ENCODE data around the gene TRAPPC1. TPM values are rescaled to one million over a fixed set of nuclear protein-coding genes. Genes with fewer than 3 reads are reported as not detected.

TRAPPC1 gene
- total RNA-seq, 4 donors from 2014 or later = 24.1 to 39.3 (median 36.8) TPM

DNA sequence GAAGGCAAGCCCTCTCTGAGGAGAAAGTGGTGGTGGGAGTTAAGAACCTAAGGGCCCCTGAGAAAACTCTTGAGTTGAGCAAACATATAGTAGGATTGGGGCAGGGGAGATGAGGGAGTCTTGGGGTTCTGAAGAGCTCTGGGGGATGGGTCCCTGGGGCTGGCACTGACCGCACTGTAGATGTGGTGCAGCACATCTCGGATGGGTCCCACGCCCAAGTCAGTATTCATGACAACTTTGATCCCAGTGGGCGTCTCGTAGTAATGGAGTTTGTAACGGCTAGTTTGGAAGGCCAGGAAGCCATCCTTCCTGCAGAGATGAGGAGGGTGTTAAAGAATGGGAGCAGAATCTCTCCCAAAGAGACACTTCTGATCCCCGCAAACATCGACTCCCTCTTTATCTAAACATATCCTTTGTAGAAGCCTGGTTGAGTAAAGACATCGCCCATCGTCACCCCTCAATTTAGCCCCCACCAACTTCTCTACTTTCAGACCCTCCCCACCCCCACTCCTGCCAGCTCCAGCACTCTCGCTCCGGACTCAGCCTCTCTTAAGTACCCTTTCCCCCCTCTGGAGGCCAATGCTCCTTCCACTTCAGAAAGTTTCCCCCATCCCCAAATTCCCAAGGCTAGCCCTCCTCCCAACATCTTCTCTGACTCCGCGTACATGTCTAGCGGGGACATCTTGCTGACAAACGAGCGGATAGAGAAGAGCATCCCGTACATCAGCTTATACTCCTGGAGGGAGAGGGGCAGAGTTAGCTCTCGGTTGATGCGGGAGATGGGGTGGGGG lies 710 bp downstream of the TRAPPC1 start:
- H3K9me3 ChIP-seq = no peaks in the 10 kb centered on the region
- TF ChIP-seq, protein P1, sequence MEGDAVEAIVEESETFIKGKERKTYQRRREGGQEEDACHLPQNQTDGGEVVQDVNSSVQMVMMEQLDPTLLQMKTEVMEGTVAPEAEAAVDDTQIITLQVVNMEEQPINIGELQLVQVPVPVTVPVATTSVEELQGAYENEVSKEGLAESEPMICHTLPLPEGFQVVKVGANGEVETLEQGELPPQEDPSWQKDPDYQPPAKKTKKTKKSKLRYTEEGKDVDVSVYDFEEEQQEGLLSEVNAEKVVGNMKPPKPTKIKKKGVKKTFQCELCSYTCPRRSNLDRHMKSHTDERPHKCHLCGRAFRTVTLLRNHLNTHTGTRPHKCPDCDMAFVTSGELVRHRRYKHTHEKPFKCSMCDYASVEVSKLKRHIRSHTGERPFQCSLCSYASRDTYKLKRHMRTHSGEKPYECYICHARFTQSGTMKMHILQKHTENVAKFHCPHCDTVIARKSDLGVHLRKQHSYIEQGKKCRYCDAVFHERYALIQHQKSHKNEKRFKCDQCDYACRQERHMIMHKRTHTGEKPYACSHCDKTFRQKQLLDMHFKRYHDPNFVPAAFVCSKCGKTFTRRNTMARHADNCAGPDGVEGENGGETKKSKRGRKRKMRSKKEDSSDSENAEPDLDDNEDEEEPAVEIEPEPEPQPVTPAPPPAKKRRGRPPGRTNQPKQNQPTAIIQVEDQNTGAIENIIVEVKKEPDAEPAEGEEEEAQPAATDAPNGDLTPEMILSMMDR (IDR thresholded peaks at IDR 0.05) = no peak
- TF ChIP-seq POLR2A (IDR thresholded peaks at IDR 0.05) (no peak), EP300 (IDR thresholded peaks at IDR 0.05) (no peak)
- DNase-seq (ENCODE audit: low spot score in 2 of 2) = no peak
- H3K27ac ChIP-seq = peak overlapping the region; percentile 53 to 94 (median 78)
- no peaks in the 10 kb centered on the region for H3K27me3 ChIP-seq
- 37 to 40% methylated on average over 20 of the region's 20 CpGs for WGBS, 2 donors
- H3K4me3 ChIP-seq = peak overlapping the region; percentile 79 to 97 (median 85)
- H3K4me1 ChIP-seq = peaks cover 0 to 52% (median 21%) of the 10 kb centered on the region in 4 donors
- H3K36me3 ChIP-seq = peaks cover 0 to 43% (median 0%) of the 10 kb centered on the region in 3 donors

DNA sequence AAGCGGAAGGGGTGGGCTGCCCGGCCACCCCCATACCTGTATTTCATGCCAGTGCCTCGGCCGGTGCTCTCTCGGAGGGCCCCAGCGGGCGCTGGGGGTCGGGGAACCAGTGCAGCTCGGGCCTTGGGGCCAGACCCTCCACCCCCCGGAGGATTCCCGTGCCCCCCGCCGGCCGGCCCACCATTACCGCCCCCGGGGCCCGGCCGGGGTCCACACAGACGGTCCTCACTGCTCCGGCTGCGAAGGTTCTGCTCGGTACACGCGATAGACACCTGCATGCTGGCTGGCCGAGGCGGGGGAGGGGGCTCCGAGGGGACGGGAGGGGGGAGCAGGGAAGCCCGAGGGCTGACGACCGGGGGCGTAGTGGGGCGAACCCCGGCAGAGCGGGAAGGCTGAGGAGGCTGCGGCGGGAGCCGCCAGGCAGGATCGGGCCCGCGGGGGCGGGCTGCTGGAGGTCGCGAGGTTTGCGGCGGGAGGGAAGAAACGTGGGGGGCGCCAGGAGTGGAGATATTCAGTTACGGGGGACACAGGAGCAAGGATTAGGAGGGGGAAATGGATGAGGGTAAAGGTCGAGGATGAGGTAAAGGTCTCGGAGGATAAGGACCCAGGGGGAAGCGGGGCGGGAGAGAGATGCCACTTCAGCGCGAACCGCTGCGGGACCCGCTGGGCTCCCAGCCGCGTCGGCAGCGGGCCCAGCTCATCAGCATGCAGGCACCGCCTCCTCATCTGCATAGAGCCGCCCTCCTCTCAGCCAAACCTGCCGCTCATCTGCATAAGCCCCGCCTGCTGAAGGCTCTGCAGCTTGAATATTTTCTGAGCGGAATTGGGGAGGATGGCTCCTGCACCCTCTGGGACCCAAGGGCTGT lies 2.4 kb downstream of the TRAPPC1 start, which contains the start of gene KCNAB3:
KCNAB3 (minus strand) TSS at position 699 of the 866 bp plus-strand sequence; CDS start at position 278, 421 bp downstream.
- Histone ChIP-seq H3K27ac (peak within 1 kb of the TSS in 1 of 4 donors; percentile 8), H3K4me3 (peak within 1 kb of the TSS in 1 of 4 donors; percentile 18), H3K27me3 (no peaks in the 10 kb centered on the region), H3K36me3 (peaks cover 0 to 27% (median 0%) of the 10 kb centered on the region in 3 donors), H3K9me3 (no peaks in the 10 kb centered on the region), H3K4me1 (peaks cover 0 to 44% (median 21%) of the 10 kb centered on the region in 4 donors)
- TF ChIP-seq, protein P1 (IDR thresholded peaks at IDR 0.05) = no peak
- TF ChIP-seq POLR2A (IDR thresholded peaks at IDR 0.05) (no peak), EP300 (IDR thresholded peaks at IDR 0.05) (no peak)
- WGBS, 2 donors = 14 to 32% methylated on average over 48 to 49 of the region's 67 CpGs
- DNase-seq (ENCODE audit: low spot score in 2 of 2) = no peak

DNA sequence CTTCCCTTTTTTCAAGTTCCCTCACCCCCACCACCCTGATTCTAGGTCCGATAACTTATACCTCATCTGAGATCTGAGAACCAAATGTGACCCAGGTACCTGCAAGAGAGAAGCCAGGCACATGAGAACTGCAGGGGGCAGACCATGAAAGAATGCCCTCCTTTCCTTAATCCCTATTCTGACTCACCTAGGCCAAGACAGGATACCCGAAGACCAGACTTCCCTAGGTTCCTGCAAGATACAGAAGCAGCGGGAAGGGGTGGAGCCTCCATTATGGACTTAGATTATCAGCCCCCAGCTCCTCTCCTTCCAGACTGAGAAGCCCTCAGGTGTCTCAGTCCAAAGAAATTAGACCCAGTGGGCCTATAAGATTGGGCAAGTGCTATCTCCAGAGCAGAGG lies 4.2 kb downstream of the TRAPPC1 start:
- WGBS, 2 donors = 82 to 92% methylated on average over 3 of the region's 3 CpGs

DNA sequence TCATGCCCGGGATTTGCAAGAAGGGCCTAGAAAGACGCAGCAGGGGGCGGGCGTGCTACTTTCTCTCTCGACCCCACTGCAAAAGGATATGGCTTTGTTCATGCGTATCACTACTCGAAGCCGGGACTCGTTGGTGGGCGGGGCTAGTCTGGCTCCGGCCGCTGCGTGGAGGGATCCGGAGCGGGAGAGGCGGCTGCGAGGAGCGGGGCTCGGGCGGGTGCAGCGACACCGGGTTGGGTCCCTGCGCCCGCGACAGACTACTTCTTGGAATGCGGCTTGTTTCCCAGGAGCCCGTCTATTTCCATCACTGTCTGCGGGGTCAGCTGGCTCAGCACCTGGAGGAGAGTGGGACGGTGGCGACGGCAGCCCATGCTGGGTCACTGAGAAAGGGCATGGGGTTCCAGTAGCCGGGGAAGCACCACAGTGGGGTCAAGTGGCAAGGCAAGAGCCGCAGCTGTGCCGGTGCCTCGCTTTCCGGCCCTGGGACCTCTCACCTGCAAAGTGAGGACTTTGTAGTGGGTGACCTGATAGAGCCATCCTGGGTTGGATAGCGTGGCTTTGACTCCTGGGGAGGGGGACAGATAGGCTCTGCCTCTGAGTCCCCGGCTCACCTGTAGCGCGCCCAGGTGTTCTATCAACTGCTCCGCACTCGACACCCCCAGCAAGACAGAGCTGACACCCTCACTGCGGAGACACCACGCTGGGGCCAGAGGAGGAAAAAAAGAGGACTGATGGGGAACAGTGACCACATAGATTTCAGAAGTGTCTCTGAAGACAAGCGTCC lies 8.7 kb downstream of the TRAPPC1 start:
- TF ChIP-seq POLR2A (IDR thresholded peaks at IDR 0.05) (peak; percentile 29 to 74), EP300 (IDR thresholded peaks at IDR 0.05) (peak in 1 of 2 donors; percentile 82)
- TF ChIP-seq, protein P1 (IDR thresholded peaks at IDR 0.05) = no peak
- Histone ChIP-seq H3K9me3 (no peaks in the 10 kb centered on the region), H3K27me3 (no peaks in the 10 kb centered on the region), H3K27ac (peak overlapping the region; percentile 74 to 88 (median 78)), H3K36me3 (peaks cover 0 to 8% (median 0%) of the 10 kb centered on the region in 3 donors), H3K4me1 (peaks cover 0 to 13% (median 5%) of the 10 kb centered on the region in 4 donors), H3K4me3 (peak overlapping the region; percentile 34 to 60 (median 50))
- DNase-seq (ENCODE audit: low spot score in 2 of 2) = peak; percentile 79 to 81
- 23 to 26% methylated on average over 33 of the region's 45 CpGs for WGBS, 2 donors

More for the DNA sequence above, 4.2 kb downstream of the TRAPPC1 start:
- Histone ChIP-seq H3K27ac (no peak overlapping the region), H3K4me3 (no peak overlapping the region), H3K27me3 (no peaks in the 10 kb centered on the region), H3K9me3 (no peaks in the 10 kb centered on the region), H3K36me3 (peaks cover 0 to 21% (median 0%) of the 10 kb centered on the region in 3 donors), H3K4me1 (peaks cover 0 to 35% (median 11%) of the 10 kb centered on the region in 4 donors)
- no peak for DNase-seq (ENCODE audit: low spot score in 2 of 2)
- TF ChIP-seq, protein P1 (IDR thresholded peaks at IDR 0.05) = no peak
- TF ChIP-seq EP300 (IDR thresholded peaks at IDR 0.05) (no peak), POLR2A (IDR thresholded peaks at IDR 0.05) (no peak)
